Osteocyte (in vitro differentiated cells): ENCODE measurements around the gene BRIP1. TPM values are rescaled to one million over a fixed set of nuclear protein-coding genes. Genes with fewer than 3 reads are reported as not detected.
"Not testable (repeated sequence)": the region's sequence is repeated elsewhere in the genome, so short reads cannot be mapped to it uniquely, and the experiment has no call there.

Source experiments
- DNase-seq: peaks from one replicate; pipeline ENCODE4 v3.0.0; 2021; ENCODE audit warnings: mixed read lengths; ENCODE audit not compliant: unreplicated experiment; ENCODE audit errors: extremely low spot score
- H3K27ac Mint-ChIP-seq: one replicate; pipeline ENCODE4 v1.8.0; 2021; ENCODE audit warnings: mild to moderate bottlenecking, mixed read lengths; ENCODE audit not compliant: unreplicated experiment
- H3K27me3 Mint-ChIP-seq: one replicate; pipeline ENCODE4 v1.8.0; 2021; ENCODE audit warnings: mixed read lengths; ENCODE audit not compliant: unreplicated experiment
- H3K36me3 Mint-ChIP-seq: one replicate; pipeline ENCODE4 v1.8.0; 2021; ENCODE audit warnings: mixed read lengths; ENCODE audit not compliant: unreplicated experiment
- H3K4me1 Mint-ChIP-seq: one replicate; pipeline ENCODE4 v1.8.0; 2021; ENCODE audit warnings: mixed read lengths; ENCODE audit not compliant: unreplicated experiment
- H3K4me3 Mint-ChIP-seq: one replicate; pipeline ENCODE4 v1.8.0; 2021; ENCODE audit warnings: mild to moderate bottlenecking, moderate library complexity, mixed read lengths; ENCODE audit not compliant: unreplicated experiment
- H3K9me3 Mint-ChIP-seq: one replicate; pipeline ENCODE4 v1.8.0; 2021; ENCODE audit warnings: mixed read lengths; ENCODE audit not compliant: unreplicated experiment
- total RNA-seq: library from RNA; stranded (reverse); gene quantifications from 2 replicates; pipeline ENCODE4 v1.2.1, GENCODE V29; 2021
- TF ChIP-seq, protein P1 (sequence below): fragments of 200-600 bp; sonication (generic); IDR thresholded peaks from 2 replicates; pipeline ENCODE4 v1.5.0; 2021; ENCODE audit warnings: antibody characterized with exemption, mild to moderate bottlenecking, moderate library complexity

BRIP1 gene
- total RNA-seq, 1 donor from 2014 or later = 4.6 TPM

DNA sequence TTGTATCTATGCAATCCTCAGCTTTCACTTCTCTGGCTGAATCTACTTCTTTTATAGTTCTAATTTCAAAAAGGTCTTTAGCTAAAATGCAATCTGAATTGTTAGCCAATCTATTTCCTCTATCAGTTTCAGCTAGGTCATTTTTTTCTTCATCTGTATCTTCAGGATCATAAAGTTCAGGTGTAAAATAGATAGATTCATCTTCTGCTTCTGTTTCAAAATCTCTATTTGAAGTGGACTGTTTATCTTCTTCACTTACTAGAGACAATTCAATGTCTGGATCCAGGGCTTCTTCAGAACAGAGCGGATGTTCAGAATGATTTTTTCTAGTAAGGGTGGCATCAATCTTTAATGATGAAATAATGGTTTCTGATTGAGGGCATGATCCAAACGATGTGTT, 179.9 kb downstream of the BRIP1 start:
- Mint-ChIP-seq H3K27ac (no peak overlapping the region), H3K4me3 (no peak overlapping the region), H3K36me3 (peaks cover 5% of the 10 kb centered on the region), H3K27me3 (no peaks in the 10 kb centered on the region), H3K4me1 (no peaks in the 10 kb centered on the region), H3K9me3 (no peaks in the 10 kb centered on the region)
- no peak for DNase-seq
- TF ChIP-seq, protein P1, sequence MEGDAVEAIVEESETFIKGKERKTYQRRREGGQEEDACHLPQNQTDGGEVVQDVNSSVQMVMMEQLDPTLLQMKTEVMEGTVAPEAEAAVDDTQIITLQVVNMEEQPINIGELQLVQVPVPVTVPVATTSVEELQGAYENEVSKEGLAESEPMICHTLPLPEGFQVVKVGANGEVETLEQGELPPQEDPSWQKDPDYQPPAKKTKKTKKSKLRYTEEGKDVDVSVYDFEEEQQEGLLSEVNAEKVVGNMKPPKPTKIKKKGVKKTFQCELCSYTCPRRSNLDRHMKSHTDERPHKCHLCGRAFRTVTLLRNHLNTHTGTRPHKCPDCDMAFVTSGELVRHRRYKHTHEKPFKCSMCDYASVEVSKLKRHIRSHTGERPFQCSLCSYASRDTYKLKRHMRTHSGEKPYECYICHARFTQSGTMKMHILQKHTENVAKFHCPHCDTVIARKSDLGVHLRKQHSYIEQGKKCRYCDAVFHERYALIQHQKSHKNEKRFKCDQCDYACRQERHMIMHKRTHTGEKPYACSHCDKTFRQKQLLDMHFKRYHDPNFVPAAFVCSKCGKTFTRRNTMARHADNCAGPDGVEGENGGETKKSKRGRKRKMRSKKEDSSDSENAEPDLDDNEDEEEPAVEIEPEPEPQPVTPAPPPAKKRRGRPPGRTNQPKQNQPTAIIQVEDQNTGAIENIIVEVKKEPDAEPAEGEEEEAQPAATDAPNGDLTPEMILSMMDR = no peak

DNA sequence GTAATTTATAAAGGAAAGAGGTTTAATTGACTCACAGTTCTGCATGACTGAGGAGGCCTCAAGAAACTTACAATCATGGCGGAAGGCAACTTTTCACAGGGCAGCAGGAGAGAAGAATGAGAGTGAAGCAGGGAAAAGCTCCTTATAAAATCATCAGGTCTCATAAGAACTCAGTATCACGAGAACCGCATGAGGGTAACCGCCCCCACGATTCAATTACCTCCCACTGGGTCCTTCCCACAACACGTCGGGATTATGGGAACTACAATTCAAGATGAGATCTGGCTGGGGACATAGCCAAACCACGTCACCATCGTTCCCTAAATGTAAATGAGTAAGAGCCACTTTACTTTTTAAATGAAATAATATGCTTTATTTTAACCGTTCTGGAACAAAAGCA, 182.4 kb downstream of the BRIP1 start:
- Mint-ChIP-seq H3K9me3 (no peaks in the 10 kb centered on the region), H3K4me3 (no peak overlapping the region), H3K27ac (no peak overlapping the region), H3K36me3 (peaks cover 2% of the 10 kb centered on the region), H3K4me1 (no peaks in the 10 kb centered on the region), H3K27me3 (no peaks in the 10 kb centered on the region)
- TF ChIP-seq, protein P1 = no peak
- DNase-seq = no peak

DNA sequence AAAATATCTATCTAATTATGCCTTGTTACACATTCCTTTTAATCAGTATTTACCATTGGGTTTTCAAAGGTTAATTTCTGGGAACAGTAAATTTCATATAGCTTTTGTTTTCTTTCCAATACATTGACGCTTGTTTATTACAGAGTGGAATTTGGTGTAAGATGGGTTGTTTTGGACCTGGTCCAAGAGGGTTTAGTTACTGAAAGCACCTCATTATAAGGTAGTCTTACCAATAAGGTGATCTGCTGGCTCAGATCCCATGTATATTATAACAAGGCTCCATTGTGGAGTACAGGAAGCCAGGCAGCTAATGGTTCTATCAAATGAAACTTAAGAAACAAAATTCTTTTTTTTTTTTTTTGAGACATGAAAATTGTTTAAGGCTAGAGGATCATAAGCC, 185.0 kb downstream of the BRIP1 start:
- H3K9me3 Mint-ChIP-seq = peaks cover 3% of the 10 kb centered on the region
- H3K27ac Mint-ChIP-seq = no peak overlapping the region
- H3K36me3 Mint-ChIP-seq = peaks cover 2% of the 10 kb centered on the region
- no peaks in the 10 kb centered on the region for H3K27me3 Mint-ChIP-seq
- no peaks in the 10 kb centered on the region for H3K4me1 Mint-ChIP-seq
- H3K4me3 Mint-ChIP-seq = no peak overlapping the region
- no peak for DNase-seq
- TF ChIP-seq, protein P1 = no peak

DNA sequence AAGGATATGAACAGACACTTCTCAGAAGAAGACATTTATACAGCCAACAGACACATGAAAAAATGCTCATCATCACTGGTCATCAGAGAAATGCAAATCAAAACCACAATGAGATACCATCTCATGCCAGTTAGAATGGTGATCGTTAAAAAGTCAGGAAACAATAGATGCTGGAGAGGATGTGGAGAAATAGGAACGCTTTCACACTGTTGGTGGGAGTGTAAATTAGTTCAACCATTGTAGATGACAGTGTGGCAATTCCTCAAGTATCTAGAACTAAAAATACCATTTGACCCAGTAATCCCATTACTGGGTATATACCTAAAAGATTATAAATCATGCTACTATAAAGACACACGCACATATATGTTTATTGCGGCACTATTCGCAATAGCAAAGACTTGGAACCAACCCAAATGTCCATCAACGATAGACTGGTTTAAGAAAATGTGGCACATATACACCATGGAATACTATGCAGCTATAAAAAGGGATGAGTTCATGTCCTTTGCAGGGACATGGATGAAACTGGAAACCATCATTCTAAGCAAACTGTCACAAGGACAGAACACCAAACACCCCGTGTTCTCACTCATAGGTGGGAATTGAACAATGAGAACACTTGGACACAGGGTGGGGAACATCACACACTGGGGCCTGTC, 186.0 kb downstream of the BRIP1 start:
- not testable (repeated sequence) for DNase-seq, H3K4me3 Mint-ChIP-seq, H3K36me3 Mint-ChIP-seq, H3K9me3 Mint-ChIP-seq, H3K4me1 Mint-ChIP-seq, H3K27me3 Mint-ChIP-seq, H3K27ac Mint-ChIP-seq

DNA sequence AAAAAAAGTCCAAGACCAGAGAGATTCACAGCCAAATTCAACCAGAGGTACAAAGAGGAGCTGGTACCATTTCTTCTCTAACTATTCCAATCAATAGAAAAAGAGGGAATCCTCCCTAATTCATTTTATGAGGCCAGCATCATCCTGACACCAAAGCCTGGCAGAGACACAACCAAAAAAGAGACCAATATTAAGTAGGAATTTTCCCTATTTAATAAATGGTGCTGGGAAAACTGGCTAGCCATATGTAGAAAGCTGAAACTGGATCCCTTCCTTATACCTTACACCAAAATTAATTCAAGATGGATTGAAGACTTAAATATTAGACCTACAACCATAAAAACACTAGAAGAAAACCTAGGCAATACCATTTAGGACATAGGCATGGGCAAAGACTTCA, 186.8 kb downstream of the BRIP1 start:
- not testable (repeated sequence) for H3K36me3 Mint-ChIP-seq, H3K4me3 Mint-ChIP-seq, H3K9me3 Mint-ChIP-seq, DNase-seq, H3K27ac Mint-ChIP-seq, H3K27me3 Mint-ChIP-seq, H3K4me1 Mint-ChIP-seq

DNA sequence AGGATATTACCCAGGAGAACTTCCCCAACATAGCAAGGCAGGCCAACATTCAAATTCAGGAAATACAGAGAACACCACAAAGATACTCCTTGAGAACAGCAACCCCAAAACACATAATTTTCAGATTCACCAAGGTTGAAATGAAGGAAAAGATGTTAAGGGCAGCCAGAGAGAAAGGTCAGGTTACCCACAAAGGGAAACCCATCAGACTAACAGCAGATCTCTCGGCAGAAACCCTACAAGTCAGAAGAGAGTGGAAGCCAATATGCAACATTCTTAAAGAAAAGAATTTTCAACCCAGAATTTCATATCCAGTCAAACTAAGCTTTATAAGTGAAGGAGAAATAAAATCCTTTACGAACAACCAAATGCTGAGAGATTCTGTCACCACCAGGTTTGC, 188.7 kb downstream of the BRIP1 start:
- H3K27me3 Mint-ChIP-seq, H3K4me1 Mint-ChIP-seq, H3K36me3 Mint-ChIP-seq, DNase-seq, H3K4me3 Mint-ChIP-seq, H3K9me3 Mint-ChIP-seq, H3K27ac Mint-ChIP-seq: not testable (repeated sequence)

DNA sequence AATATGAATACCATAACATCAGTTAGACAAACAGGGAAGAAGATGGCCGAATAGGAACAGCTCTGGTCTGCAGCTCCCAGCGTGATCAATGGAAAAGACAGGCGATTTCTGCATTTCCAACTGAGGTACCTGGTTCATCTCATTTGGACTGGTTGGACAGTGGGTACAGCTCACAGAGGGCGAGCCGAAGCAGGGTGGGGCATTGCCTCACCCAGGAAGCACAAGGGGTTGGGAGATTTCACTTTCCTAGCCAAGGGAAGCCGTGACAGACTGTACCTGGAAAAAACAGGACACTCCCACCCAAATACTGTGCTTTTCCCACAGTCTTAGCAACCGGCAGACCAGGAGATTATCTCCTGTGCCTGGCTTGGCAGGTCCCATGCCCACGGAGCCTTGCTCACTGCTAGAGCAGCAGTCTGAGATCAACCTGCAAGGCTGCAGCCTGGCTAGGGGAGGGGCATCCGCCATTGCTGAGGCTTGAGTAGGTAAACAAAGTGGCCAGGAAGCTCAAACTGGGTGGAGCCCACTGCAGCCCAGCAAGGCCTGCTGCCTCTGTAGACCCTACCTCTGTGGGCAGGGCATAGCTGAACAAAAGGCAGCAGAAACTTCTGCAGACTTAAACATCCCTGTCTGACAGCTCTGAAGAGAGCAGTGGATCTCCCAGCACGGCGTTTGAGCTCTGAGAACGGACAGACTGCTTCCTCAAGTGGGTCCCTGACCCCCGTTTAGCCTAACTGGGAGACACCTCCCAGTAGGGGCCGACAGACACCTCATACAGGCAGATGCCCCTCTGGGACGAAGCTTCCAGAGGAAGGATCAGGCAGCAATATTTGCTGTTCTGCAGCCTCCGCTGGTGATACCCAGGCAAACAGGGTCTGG, 190.1 kb downstream of the BRIP1 start:
- not testable (repeated sequence) for H3K4me1 Mint-ChIP-seq, H3K4me3 Mint-ChIP-seq, H3K27me3 Mint-ChIP-seq, H3K27ac Mint-ChIP-seq, H3K9me3 Mint-ChIP-seq, DNase-seq, H3K36me3 Mint-ChIP-seq
